ENCODE results near the gene PPM1A. TPM values are rescaled to one million over a fixed set of nuclear protein-coding genes. Genes with fewer than 3 reads are reported as not detected.
"Not testable (repeated sequence)": the region's sequence is repeated elsewhere in the genome, so short reads cannot be mapped to it uniquely, and the experiment has no call there.

The PPM1A gene
- total RNA-seq, 1 donor from 2014 or later: 35.5 TPM

DNA sequence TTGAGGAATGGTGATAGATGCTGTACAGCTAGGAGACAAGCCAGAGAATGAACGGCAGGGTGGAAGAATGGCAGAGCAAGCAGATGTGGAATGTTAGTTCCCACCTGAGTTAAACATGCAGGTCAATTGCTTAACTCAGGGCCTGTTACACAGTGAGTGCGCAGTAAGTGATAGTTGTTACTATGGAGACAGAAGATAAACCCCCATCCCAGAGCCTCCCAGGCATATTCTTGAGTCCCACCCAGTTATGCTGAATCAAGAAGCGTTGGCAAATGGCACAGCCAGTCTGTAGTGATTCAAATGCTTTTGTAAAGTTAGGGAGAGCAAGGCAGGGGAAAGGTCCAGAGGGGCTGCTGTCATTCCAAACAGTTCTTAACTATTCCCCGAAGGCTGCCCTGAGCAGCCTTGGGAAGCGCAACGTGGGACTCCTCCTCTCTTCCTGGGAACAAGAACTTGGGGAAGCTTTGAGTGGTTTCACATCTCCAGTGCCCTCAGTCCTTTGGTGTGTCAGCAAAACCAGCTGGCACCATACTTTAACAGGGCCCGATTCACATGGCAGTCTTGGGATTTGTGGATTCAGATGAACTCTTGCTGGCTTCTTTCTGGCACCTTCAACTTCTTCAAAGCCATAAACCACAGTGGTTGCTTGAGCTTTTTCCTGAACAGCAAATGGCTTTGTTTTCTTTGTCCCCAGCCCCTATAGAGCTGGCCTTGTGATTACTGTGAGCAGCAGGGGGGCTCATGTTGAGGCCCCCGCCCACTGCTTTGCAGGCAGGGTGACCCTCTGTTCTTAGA lies 66.4 kb downstream of the PPM1A start:
- FAIRE-seq (no peak), DNase-seq (ENCODE audit: low read depth) (no peak)
- no peaks in the 10 kb centered on the region for H3K36me3 ChIP-seq (ENCODE audit: control insufficient read depth, insufficient read depth, low read length)
- TF ChIP-seq, protein P1, sequence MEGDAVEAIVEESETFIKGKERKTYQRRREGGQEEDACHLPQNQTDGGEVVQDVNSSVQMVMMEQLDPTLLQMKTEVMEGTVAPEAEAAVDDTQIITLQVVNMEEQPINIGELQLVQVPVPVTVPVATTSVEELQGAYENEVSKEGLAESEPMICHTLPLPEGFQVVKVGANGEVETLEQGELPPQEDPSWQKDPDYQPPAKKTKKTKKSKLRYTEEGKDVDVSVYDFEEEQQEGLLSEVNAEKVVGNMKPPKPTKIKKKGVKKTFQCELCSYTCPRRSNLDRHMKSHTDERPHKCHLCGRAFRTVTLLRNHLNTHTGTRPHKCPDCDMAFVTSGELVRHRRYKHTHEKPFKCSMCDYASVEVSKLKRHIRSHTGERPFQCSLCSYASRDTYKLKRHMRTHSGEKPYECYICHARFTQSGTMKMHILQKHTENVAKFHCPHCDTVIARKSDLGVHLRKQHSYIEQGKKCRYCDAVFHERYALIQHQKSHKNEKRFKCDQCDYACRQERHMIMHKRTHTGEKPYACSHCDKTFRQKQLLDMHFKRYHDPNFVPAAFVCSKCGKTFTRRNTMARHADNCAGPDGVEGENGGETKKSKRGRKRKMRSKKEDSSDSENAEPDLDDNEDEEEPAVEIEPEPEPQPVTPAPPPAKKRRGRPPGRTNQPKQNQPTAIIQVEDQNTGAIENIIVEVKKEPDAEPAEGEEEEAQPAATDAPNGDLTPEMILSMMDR (IDR thresholded peaks at IDR 0.05; ENCODE audit: insufficient read depth, low read length, severe bottlenecking): no peak
- no peak overlapping the region for H3K4me3 ChIP-seq (ENCODE audit: low read depth, low read length)
- H3K27me3 ChIP-seq (ENCODE audit: control insufficient read depth, insufficient read depth, low read length): no peaks in the 10 kb centered on the region

DNA sequence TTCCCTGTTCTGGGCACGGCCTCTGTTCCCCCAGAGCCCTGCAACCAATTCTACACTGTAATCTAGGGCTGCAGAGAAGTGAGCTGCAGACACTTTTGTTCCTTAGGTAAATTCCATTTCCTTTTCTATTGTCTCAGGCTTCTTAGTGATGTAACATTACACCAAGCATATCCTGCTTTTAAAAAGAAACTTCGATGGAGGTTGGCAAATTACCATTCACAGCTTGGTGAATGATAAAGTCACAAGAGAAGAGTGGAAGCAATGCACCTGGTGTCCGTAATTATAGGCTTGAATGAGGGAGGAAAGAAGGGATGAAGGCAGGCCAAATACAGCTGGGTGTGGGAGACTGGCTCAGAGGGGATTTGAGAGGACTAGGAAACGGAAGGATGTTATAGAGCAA lies 68.6 kb downstream of the PPM1A start:
- peak; percentile 4 for DNase-seq (ENCODE audit: low read depth)
- Histone ChIP-seq H3K36me3 (ENCODE audit: control insufficient read depth, insufficient read depth, low read length) (no peaks in the 10 kb centered on the region), H3K27me3 (ENCODE audit: control insufficient read depth, insufficient read depth, low read length) (no peaks in the 10 kb centered on the region), H3K4me3 (ENCODE audit: low read depth, low read length) (no peak overlapping the region)
- FAIRE-seq: no peak
- TF ChIP-seq, protein P1 (IDR thresholded peaks at IDR 0.05; ENCODE audit: insufficient read depth, low read length, severe bottlenecking): no peak

- FAIRE-seq; H3K36me3 ChIP-seq (ENCODE audit: control insufficient read depth, insufficient read depth, low read length); DNase-seq (ENCODE audit: low read depth); H3K27me3 ChIP-seq (ENCODE audit: control insufficient read depth, insufficient read depth, low read length); H3K4me3 ChIP-seq (ENCODE audit: low read depth, low read length): not testable (repeated sequence)
Observed at GRCh38 chr14:60320860-60321259, 71.8 kb downstream of the PPM1A start.

GRCh38 chr14:60323199-60323896 lies 74.3 kb downstream of the PPM1A start:
- DNase-seq (ENCODE audit: low read depth) (no peak), FAIRE-seq (no peak)
- H3K4me3 ChIP-seq (ENCODE audit: low read depth, low read length): no peak overlapping the region
- TF ChIP-seq, protein P1 (IDR thresholded peaks at IDR 0.05; ENCODE audit: insufficient read depth, low read length, severe bottlenecking): no peak
- H3K27me3 ChIP-seq (ENCODE audit: control insufficient read depth, insufficient read depth, low read length): no peaks in the 10 kb centered on the region
- no peaks in the 10 kb centered on the region for H3K36me3 ChIP-seq (ENCODE audit: control insufficient read depth, insufficient read depth, low read length)

- FAIRE-seq (no peak), DNase-seq (ENCODE audit: low read depth) (no peak)
- H3K27me3 ChIP-seq (ENCODE audit: control insufficient read depth, insufficient read depth, low read length): no peaks in the 10 kb centered on the region
- TF ChIP-seq, protein P1 (IDR thresholded peaks at IDR 0.05; ENCODE audit: insufficient read depth, low read length, severe bottlenecking): no peak
- H3K4me3 ChIP-seq (ENCODE audit: low read depth, low read length): no peak overlapping the region
- no peaks in the 10 kb centered on the region for H3K36me3 ChIP-seq (ENCODE audit: control insufficient read depth, insufficient read depth, low read length)
Observed at GRCh38 chr14:60324837-60325236, 75.8 kb downstream of the PPM1A start.

- Histone ChIP-seq H3K27me3 (ENCODE audit: control insufficient read depth, insufficient read depth, low read length) (no peaks in the 10 kb centered on the region), H3K36me3 (ENCODE audit: control insufficient read depth, insufficient read depth, low read length) (no peaks in the 10 kb centered on the region), H3K4me3 (ENCODE audit: low read depth, low read length) (no peak overlapping the region)
- FAIRE-seq (no peak), DNase-seq (ENCODE audit: low read depth) (no peak)
- TF ChIP-seq, protein P1 (IDR thresholded peaks at IDR 0.05; ENCODE audit: insufficient read depth, low read length, severe bottlenecking): no peak
Observed at GRCh38 chr14:60326274-60326673, 77.3 kb downstream of the PPM1A start.
